ENCODE measurements around the gene APOBEC2. TPM values are rescaled to one million over a fixed set of nuclear protein-coding genes. Genes with fewer than 3 reads are reported as not detected.

APOBEC2 gene
- total and polyA plus RNA-seq, 9 of the 15 experiments (the other 6 are each of a cell fraction or from before 2014, with no cell fraction given) = 0.25 to 1.6 TPM; not detected in 7

GRCh38 chr6:41073203-41073967, 20.4 kb downstream of the APOBEC2 start (continued):
- TF ChIP-seq ZNF133 (CRISPR knock-in tag; IDR thresholded peaks at IDR 0.05) = no peak
- TF ChIP-seq ZNF583 (CRISPR knock-in tag; IDR thresholded peaks at IDR 0.05) = 0 out of 2 replicates have a peak, but pooled peaks have one; percentile 58
- no peak for TF ChIP-seq ZNF444 (CRISPR knock-in tag; IDR thresholded peaks at IDR 0.05)
- no peak for TF ChIP-seq BCL6 (CRISPR knock-in tag; IDR thresholded peaks at IDR 0.05)
- no peak for TF ChIP-seq TEAD2 (tag; IDR thresholded peaks at IDR 0.05)
- TF ChIP-seq NCOA2 (IDR thresholded peaks at IDR 0.05; ENCODE audit: partially characterized antibody in 2 of 2) = no peak
- TF ChIP-seq C11orf30 (IDR thresholded peaks at IDR 0.05; ENCODE audit: low read depth) = no peak
- TF ChIP-seq TRIM24 (IDR thresholded peaks at IDR 0.05) = peak in 1 of 2 experiments; percentile 19; a peak in 1 of 4 replicates
- peak; percentile 97 for TF ChIP-seq POLR2AphosphoS5 (IDR thresholded peaks at IDR 0.05; ENCODE audit: control insufficient read depth, insufficient read depth, low read depth, low read length)
- TF ChIP-seq ZNF280A (IDR thresholded peaks at IDR 0.05; ENCODE audit: low read depth, partially characterized antibody) = no peak
- no peak; the same call in 1 of the 2 replicates for TF ChIP-seq HCFC1 (IDR thresholded peaks at IDR 0.05; ENCODE audit: low read depth, low read length)
- no peak for TF ChIP-seq ZBTB12 (CRISPR knock-in tag; IDR thresholded peaks at IDR 0.05)
- TF ChIP-seq ZBTB7A (IDR thresholded peaks at IDR 0.05; ENCODE audit: borderline replicate concordance, control insufficient read depth, low read depth, low read length) = peak; percentile 100
- TF ChIP-seq DPF2 (IDR thresholded peaks at IDR 0.05) = peak; percentile 51; the same call in 1 of the 2 replicates
- no peak for TF ChIP-seq DNMT1 (IDR thresholded peaks at IDR 0.05)
- TF ChIP-seq SNIP1 (IDR thresholded peaks at IDR 0.05; ENCODE audit: low read depth) = no peak
- TF ChIP-seq MAZ (CRISPR knock-in tag; conservative IDR thresholded peaks at IDR 0.05 in 1 of 2, IDR thresholded peaks at IDR 0.05 in 1 of 2) = peak; percentile 66 to 77
- TF ChIP-seq POLR2G (IDR thresholded peaks at IDR 0.05; ENCODE audit: low read depth, low read length) = peak; percentile 94
- no peak for TF ChIP-seq ZNF347 (CRISPR knock-in tag; IDR thresholded peaks at IDR 0.05; ENCODE audit: low read depth)
- peak in 1 of 2 experiments; percentile 46; a peak in 1 of 4 replicates for TF ChIP-seq HDAC1 (IDR thresholded peaks at IDR 0.05)
- TF ChIP-seq DEAF1 (CRISPR knock-in tag; IDR thresholded peaks at IDR 0.05) = no peak
- peak; percentile 73; the same call in 1 of the 2 replicates for TF ChIP-seq POLR2AphosphoS2 (IDR thresholded peaks at IDR 0.05; ENCODE audit: low read length)
- no peak for TF ChIP-seq ZNF695 (CRISPR knock-in tag; IDR thresholded peaks at IDR 0.05)
- TF ChIP-seq ZNF668 (CRISPR knock-in tag; IDR thresholded peaks at IDR 0.05) = no peak
- no peak for TF ChIP-seq LARP7 (IDR thresholded peaks at IDR 0.05)
- TF ChIP-seq NR3C1 (CRISPR knock-in tag; IDR thresholded peaks at IDR 0.05) = no peak
- TF ChIP-seq BDP1 (IDR thresholded peaks at IDR 0.05; ENCODE audit: insufficient read depth, insufficient read length) = no peak
- TF ChIP-seq NR2F6 (CRISPR knock-in tag; IDR thresholded peaks at IDR 0.05) = no peak

Measured in K562 (cell line).